Activated CD4-positive, alpha-beta T cell treated with anti-CD3 and anti-CD28 coated beads, Interleukin-2, amount 10 ng/mL, durations not matched to agents 7 days and 5 days (primary cell): ENCODE measurements around the gene CYP4F22. TPM values are rescaled to one million over a fixed set of nuclear protein-coding genes. Genes with fewer than 3 reads are reported as not detected.
"Not testable (repeated sequence)": the region's sequence is repeated elsewhere in the genome, so short reads cannot be mapped to it uniquely, and the experiment has no call there.

Experiments used
- CTCF ChIA-PET: fragments of 350-600 bp; sonication (Branson Sonifier 250); formaldehyde crosslinking; loops from one replicate; lab custom pipeline; 2021; ENCODE audit warnings: antibody characterized with exemption; lab: Charles Lee
- POLR2A ChIA-PET: fragments of 350-600 bp; sonication (Branson Sonifier 250); formaldehyde crosslinking; loops from one replicate; lab custom pipeline; 2021; ENCODE audit warnings: antibody characterized with exemption; lab: Charles Lee
- DNase-seq: peaks from one replicate; pipeline ENCODE4 v3.0.0-alpha.2; 2020
- H3K27ac Mint-ChIP-seq: one replicate; pipeline ENCODE4 v1.8.0; 2021; ENCODE audit warnings: mild to moderate bottlenecking, moderate library complexity, mixed read lengths
- H3K27me3 Mint-ChIP-seq: one replicate; pipeline ENCODE4 v1.8.0; 2021; ENCODE audit warnings: mixed read lengths
- H3K36me3 Mint-ChIP-seq: one replicate; pipeline ENCODE4 v1.8.0; 2021; ENCODE audit warnings: low read depth, mixed read lengths
- H3K4me1 Mint-ChIP-seq: one replicate; pipeline ENCODE4 v1.8.0; 2021; ENCODE audit warnings: mixed read lengths
- H3K4me3 Mint-ChIP-seq: one replicate; pipeline ENCODE4 v1.8.0; 2021; ENCODE audit warnings: mild to moderate bottlenecking, moderate library complexity, mixed read lengths
- H3K9me3 Mint-ChIP-seq: one replicate; pipeline ENCODE4 v1.8.0; 2021; ENCODE audit warnings: mixed read lengths
- total RNA-seq, 2 experiments: library from RNA; stranded (reverse); gene quantifications; one replicate each; pipeline ENCODE4 v1.2.3, GENCODE V29; 2021

The CYP4F22 gene
- total RNA-seq, 2 experiments from 2014 or later = 0.67 to 0.87 TPM

GRCh38 chr19:15498910-15499309 is 9.4 kb upstream of the CYP4F22 start:
- Mint-ChIP-seq H3K9me3 (no peaks in the 10 kb centered on the region), H3K4me3 (no peak overlapping the region), H3K27me3 (peaks cover 14% of the 10 kb centered on the region), H3K4me1 (peaks cover 10% of the 10 kb centered on the region), H3K27ac (no peak overlapping the region), H3K36me3 (no peaks in the 10 kb centered on the region)
- CTCF ChIA-PET = no interaction called here
- no peak for DNase-seq
- POLR2A ChIA-PET = no interaction called here

GRCh38 chr19:15501596-15501995 is 6.7 kb upstream of the CYP4F22 start:
- H3K9me3 Mint-ChIP-seq = no peaks in the 10 kb centered on the region
- POLR2A ChIA-PET = no interaction called here
- peaks cover 17% of the 10 kb centered on the region for H3K27me3 Mint-ChIP-seq
- H3K4me3 Mint-ChIP-seq = no peak overlapping the region
- no peaks in the 10 kb centered on the region for H3K36me3 Mint-ChIP-seq
- DNase-seq = no peak
- no peak overlapping the region for H3K27ac Mint-ChIP-seq
- CTCF ChIA-PET = no interaction called here
- H3K4me1 Mint-ChIP-seq = peaks cover 10% of the 10 kb centered on the region

GRCh38 chr19:15502264-15502663 is 6.1 kb upstream of the CYP4F22 start:
- Mint-ChIP-seq H3K4me3 (no peak overlapping the region), H3K27me3 (peaks cover 20% of the 10 kb centered on the region), H3K9me3 (no peaks in the 10 kb centered on the region), H3K36me3 (no peaks in the 10 kb centered on the region), H3K4me1 (peaks cover 10% of the 10 kb centered on the region), H3K27ac (no peak overlapping the region)
- ChIA-PET CTCF (interaction anchor here (1.2 kb wide), 1 partner anchor 19 kb away, joined by 3 read pairs; no protein-coding TSS in a partner anchor), POLR2A (no interaction called here)
- no peak for DNase-seq

- DNase-seq = no peak
- Mint-ChIP-seq H3K9me3 (no peaks in the 10 kb centered on the region), H3K4me3 (no peak overlapping the region), H3K4me1 (peaks cover 16% of the 10 kb centered on the region), H3K27ac (peak overlapping the region; percentile 34), H3K27me3 (peaks cover 38% of the 10 kb centered on the region), H3K36me3 (no peaks in the 10 kb centered on the region)
- CTCF ChIA-PET = interaction anchor here (1.3 to 1.5 kb wide), 2 partner anchors 9 to 11 kb away, joined by 3 to 4 read pairs; no protein-coding TSS in a partner anchor
- POLR2A ChIA-PET = no interaction called here
Observed at GRCh38 chr19:15506074-15506571, 2.2 kb upstream of the CYP4F22 start.

- POLR2A ChIA-PET = no interaction called here
- CTCF ChIA-PET = interaction anchor here (0.6 to 1.5 kb wide), 3 partner anchors 7 to 39 kb away, joined by 3 to 4 read pairs (median 3); no protein-coding TSS in a partner anchor
- Mint-ChIP-seq H3K4me3 (peak overlapping the region; percentile 67), H3K4me1 (peaks cover 16% of the 10 kb centered on the region), H3K27me3 (peaks cover 34% of the 10 kb centered on the region), H3K36me3 (no peaks in the 10 kb centered on the region), H3K9me3 (no peaks in the 10 kb centered on the region), H3K27ac (no peak overlapping the region)
- DNase-seq = no peak
Observed at GRCh38 chr19:15507068-15508034, 974 bp upstream of the CYP4F22 start.

GRCh38 chr19:15511671-15512424 is 3.5 kb downstream of the CYP4F22 start:
- Mint-ChIP-seq H3K4me1 (peaks cover 38% of the 10 kb centered on the region), H3K4me3 (no peak overlapping the region), H3K9me3 (peaks cover 8% of the 10 kb centered on the region), H3K27me3 (peaks cover 30% of the 10 kb centered on the region), H3K27ac (no peak overlapping the region), H3K36me3 (peaks cover 10% of the 10 kb centered on the region)
- DNase-seq = no peak
- CTCF ChIA-PET = interaction anchor here (0.6 to 0.8 kb wide), 2 partner anchors 12 kb away, joined by 3 read pairs; no protein-coding TSS in a partner anchor
- POLR2A ChIA-PET = no interaction called here

GRCh38 chr19:15515227-15515625 is 6.9 kb downstream of the CYP4F22 start:
- H3K27me3 Mint-ChIP-seq, DNase-seq, POLR2A ChIA-PET: not testable (repeated sequence)
- peaks cover 28% of the 10 kb centered on the region for H3K4me1 Mint-ChIP-seq
- H3K4me3 Mint-ChIP-seq = peak overlapping the region; percentile 68
- CTCF ChIA-PET = interaction anchor here (0.9 to 2.3 kb wide), 3 partner anchors 9 to 40 kb away, joined by 3 to 5 read pairs (median 4); no protein-coding TSS in a partner anchor
- H3K9me3 Mint-ChIP-seq = peaks cover 13% of the 10 kb centered on the region
- peaks cover 16% of the 10 kb centered on the region for H3K36me3 Mint-ChIP-seq
- peak overlapping the region; percentile 98 for H3K27ac Mint-ChIP-seq

- ChIA-PET POLR2A (no interaction called here), CTCF (no interaction called here)
- Mint-ChIP-seq H3K9me3 (peaks cover 13% of the 10 kb centered on the region), H3K27ac (peak overlapping the region; percentile 50), H3K27me3 (peaks cover 5% of the 10 kb centered on the region), H3K36me3 (peaks cover 16% of the 10 kb centered on the region), H3K4me3 (no peak overlapping the region), H3K4me1 (peaks cover 28% of the 10 kb centered on the region)
- DNase-seq = no peak
Observed at GRCh38 chr19:15516363-15516762, 8.0 kb downstream of the CYP4F22 start.

- Mint-ChIP-seq H3K4me1 (peaks cover 32% of the 10 kb centered on the region), H3K4me3 (no peak overlapping the region), H3K36me3 (peaks cover 16% of the 10 kb centered on the region), H3K27ac (no peak overlapping the region), H3K27me3 (peaks cover 5% of the 10 kb centered on the region), H3K9me3 (peaks cover 13% of the 10 kb centered on the region)
- CTCF ChIA-PET = interaction anchor here (0.9 to 1.3 kb wide), 3 partner anchors 11 to 99 kb away, joined by 3 to 5 read pairs (median 4); partner anchors contain the start of gene AKAP8L
- DNase-seq = no peak
- POLR2A ChIA-PET = no interaction called here
Observed at GRCh38 chr19:15517778-15518177, 9.5 kb downstream of the CYP4F22 start.

GRCh38 chr19:15519433-15519976 is 11.2 kb downstream of the CYP4F22 start:
- Mint-ChIP-seq H3K9me3 (peaks cover 13% of the 10 kb centered on the region), H3K4me3 (no peak overlapping the region), H3K27ac (no peak overlapping the region), H3K27me3 (peaks cover 5% of the 10 kb centered on the region), H3K4me1 (peaks cover 23% of the 10 kb centered on the region), H3K36me3 (peaks cover 16% of the 10 kb centered on the region)
- ChIA-PET CTCF (no interaction called here), POLR2A (no interaction called here)
- no peak for DNase-seq

- Mint-ChIP-seq H3K36me3 (peaks cover 2% of the 10 kb centered on the region), H3K27me3 (no peaks in the 10 kb centered on the region), H3K9me3 (peaks cover 5% of the 10 kb centered on the region), H3K4me3 (no peak overlapping the region), H3K27ac (no peak overlapping the region), H3K4me1 (peaks cover 4% of the 10 kb centered on the region)
- POLR2A ChIA-PET = no interaction called here
- CTCF ChIA-PET = interaction anchor here (0.6 to 2.2 kb wide), 4 partner anchors 9 to 163 kb away, joined by 3 to 5 read pairs (median 4); no protein-coding TSS in a partner anchor
- no peak for DNase-seq
Observed at GRCh38 chr19:15524781-15525180, 16.5 kb downstream of the CYP4F22 start.

GRCh38 chr19:15525291-15525690 is 17.0 kb downstream of the CYP4F22 start:
- CTCF ChIA-PET = interaction anchor here (1.0 to 2.2 kb wide), 4 partner anchors 10 to 106 kb away, joined by 3 to 7 read pairs (median 5); partner anchors contain the start of gene AKAP8L
- DNase-seq = no peak
- POLR2A ChIA-PET = no interaction called here
- H3K4me1 Mint-ChIP-seq = peaks cover 4% of the 10 kb centered on the region
- no peak overlapping the region for H3K4me3 Mint-ChIP-seq
- no peak overlapping the region for H3K27ac Mint-ChIP-seq
- H3K27me3 Mint-ChIP-seq = no peaks in the 10 kb centered on the region
- peaks cover 4% of the 10 kb centered on the region for H3K36me3 Mint-ChIP-seq
- H3K9me3 Mint-ChIP-seq = peaks cover 8% of the 10 kb centered on the region
